ENCODE measurements around the gene NAIF1. TPM values are rescaled to one million over a fixed set of nuclear protein-coding genes. Genes with fewer than 3 reads are reported as not detected.
A peak's percentile ranks its signal among the peaks of the same experiment; 100 is the strongest.

Gene NAIF1
- total RNA-seq, 1 experiment from 2014 or later: 8.5 TPM

- peaks cover 24% of the 10 kb centered on the region for H3K4me1 Mint-ChIP-seq (ENCODE audit: low read depth, unreplicated experiment)
- no peak overlapping the region for H3K4me3 Mint-ChIP-seq (ENCODE audit: unreplicated experiment)
- Histone ChIP-seq H3K27me3 (replicated peaks; ENCODE audit: control insufficient read depth, insufficient read depth, low read length) (no peaks in the 10 kb centered on the region), H3K9me3 (no peaks in the 10 kb centered on the region), H3K4me1 (peaks cover 30% of the 10 kb centered on the region), H3K36me3 (ENCODE audit: control insufficient read depth, insufficient read depth, low read length) (no peaks in the 10 kb centered on the region), H3K4me3 (ENCODE audit: low read depth, low read length) (no peak overlapping the region)
- DNase-seq: no peak
- no peaks in the 10 kb centered on the region for H3K27me3 Mint-ChIP-seq (ENCODE audit: insufficient read depth, unreplicated experiment)
- intact Hi-C loops (cut with micrococcal nuclease; ENCODE audit: unreplicated experiment): no loop called here
- H3K27ac Mint-ChIP-seq (ENCODE audit: unreplicated experiment): no peak overlapping the region
- ChIA-PET CTCF (interaction anchor here (1.6 kb wide), 1 partner anchor 47 kb away, joined by 5 read pairs; no protein-coding TSS in a partner anchor), POLR2A (no interaction called here)
- TF ChIP-seq CTCF (IDR thresholded peaks at IDR 0.05; ENCODE audit: insufficient read depth in 1 of 2, low read depth in 1 of 2, low read length in 1 of 2, severe bottlenecking in 1 of 2, unreplicated experiment in 1 of 2): no peak
- H3K36me3 Mint-ChIP-seq (ENCODE audit: insufficient read depth, unreplicated experiment): peaks cover 6% of the 10 kb centered on the region
- no peaks in the 10 kb centered on the region for H3K9me3 Mint-ChIP-seq (ENCODE audit: unreplicated experiment)
- TSS peak; percentile 17 for BruUV-seq (replicated peaks)
These were observed 3.8 kb upstream of the NAIF1 start for GRCh38 chr9:128070874-128071273.

- Mint-ChIP-seq H3K36me3 (ENCODE audit: insufficient read depth, unreplicated experiment) (peaks cover 6% of the 10 kb centered on the region), H3K27ac (ENCODE audit: unreplicated experiment) (peak overlapping the region; percentile 63), H3K27me3 (ENCODE audit: insufficient read depth, unreplicated experiment) (no peaks in the 10 kb centered on the region), H3K4me1 (ENCODE audit: low read depth, unreplicated experiment) (peaks cover 24% of the 10 kb centered on the region), H3K9me3 (ENCODE audit: unreplicated experiment) (no peaks in the 10 kb centered on the region), H3K4me3 (ENCODE audit: unreplicated experiment) (no peak overlapping the region)
- no peaks in the 10 kb centered on the region for H3K36me3 ChIP-seq (ENCODE audit: control insufficient read depth, insufficient read depth, low read length)
- peaks cover 29% of the 10 kb centered on the region for H3K4me1 ChIP-seq
- ChIA-PET POLR2A (interaction anchor here (0.6 to 1.8 kb wide), 5 partner anchors 9 to 298 kb away, joined by 3 to 7 read pairs (median 4); no protein-coding TSS in a partner anchor), CTCF (interaction anchor here (2.1 to 3.2 kb wide), 2 partner anchors 12 to 125 kb away, joined by 8 to 10 read pairs; no protein-coding TSS in a partner anchor)
- no TSS peak for BruUV-seq (replicated peaks)
- peak overlapping the region; percentile 77 for H3K4me3 ChIP-seq (ENCODE audit: low read depth, low read length)
- no peaks in the 10 kb centered on the region for H3K27me3 ChIP-seq (replicated peaks; ENCODE audit: control insufficient read depth, insufficient read depth, low read length)
- DNase-seq: peak in 1 of 2 experiments; percentile 50
- H3K9me3 ChIP-seq: no peaks in the 10 kb centered on the region
- no peak for TF ChIP-seq CTCF (IDR thresholded peaks at IDR 0.05; ENCODE audit: insufficient read depth in 1 of 2, low read depth in 1 of 2, low read length in 1 of 2, severe bottlenecking in 1 of 2, unreplicated experiment in 1 of 2)
- intact Hi-C loops (cut with micrococcal nuclease; ENCODE audit: unreplicated experiment): loop anchor here (5.0 kb wide), 1 partner anchor 49 kb away; no protein-coding TSS in a partner anchor
These were observed 1.5 kb upstream of the NAIF1 start for GRCh38 chr9:128068386-128069205.

GRCh38 chr9:128067645-128068385, 695 bp upstream of the NAIF1 start, which contains the start of gene SLC25A25:
TSS of gene SLC25A25 (plus strand) at chr9:128068232. CDS start at chr9:128068320, 88 bp downstream.
- Histone ChIP-seq H3K4me1 (peaks cover 21% of the 10 kb centered on the region), H3K4me3 (ENCODE audit: low read depth, low read length) (peak within 1 kb of the TSS; percentile 77), H3K36me3 (ENCODE audit: control insufficient read depth, insufficient read depth, low read length) (no peaks in the 10 kb centered on the region), H3K27me3 (replicated peaks; ENCODE audit: control insufficient read depth, insufficient read depth, low read length) (no peaks in the 10 kb centered on the region), H3K9me3 (no peaks in the 10 kb centered on the region)
- Mint-ChIP-seq H3K4me1 (ENCODE audit: low read depth, unreplicated experiment) (peaks cover 17% of the 10 kb centered on the region), H3K4me3 (ENCODE audit: unreplicated experiment) (no peak within 1 kb of the TSS), H3K9me3 (ENCODE audit: unreplicated experiment) (no peaks in the 10 kb centered on the region), H3K27me3 (ENCODE audit: insufficient read depth, unreplicated experiment) (no peaks in the 10 kb centered on the region), H3K36me3 (ENCODE audit: insufficient read depth, unreplicated experiment) (peaks cover 6% of the 10 kb centered on the region), H3K27ac (ENCODE audit: unreplicated experiment) (peak within 1 kb of the TSS; percentile 63)
- ChIA-PET CTCF (interaction anchor here (0.6 to 3.2 kb wide), 11 partner anchors 11 to 1148 kb away, joined by 3 to 15 read pairs (median 4); no protein-coding TSS in a partner anchor), POLR2A (interaction anchor here (0.6 to 1.8 kb wide), 8 partner anchors 8 to 297 kb away, joined by 3 to 7 read pairs (median 4); no protein-coding TSS in a partner anchor)
- BruUV-seq (replicated peaks): no TSS peak
- no peak for TF ChIP-seq CTCF (IDR thresholded peaks at IDR 0.05; ENCODE audit: insufficient read depth in 1 of 2, low read depth in 1 of 2, low read length in 1 of 2, severe bottlenecking in 1 of 2, unreplicated experiment in 1 of 2)
- intact Hi-C loops (cut with micrococcal nuclease; ENCODE audit: unreplicated experiment): loop anchor here (1.0 to 5.0 kb wide), 4 partner anchors 11 to 87 kb away; no protein-coding TSS in a partner anchor
- peak; percentile 100 for DNase-seq

Measured in Caco-2 (cell line).